K562 (cell line): Measurements from ENCODE around the gene U2SURP. TPM values are rescaled to one million over a fixed set of nuclear protein-coding genes. Genes with fewer than 3 reads are reported as not detected.

Experiments
- ATAC-seq: fragments of 200-7000 bp; cut with Tn5 transposase; 3 replicates; pipeline ENCODE4 v1.9.1; 2020; ENCODE audit warnings: moderate library complexity
- BruUV-seq: library from RNA; stranded (reverse); fragments of 400-500 nt; replicated peaks from 2 replicates; lab custom pipeline; 2021; lab: Mats Ljungman, UMichigan
- CTCF ChIA-PET: fragments of 300-600 bp; formaldehyde crosslinking; extraction: SDS; loops from one replicate; lab custom pipeline; 2021; ENCODE audit warnings: low intra/inter-chr PET ratio; lab: Yijun Ruan, JAX
- POLR2A ChIA-PET: fragments of 300-600, 350-650 bp; sonication (Branson Sonifier 250); formaldehyde crosslinking; extraction: SDS; loops from one replicate; lab custom pipeline; 2021; ENCODE audit warnings: antibody characterized with exemption, inconsistent platforms; lab: Yijun Ruan, JAX
- DNase-seq, 4 experiments: peaks; one replicate each; pipeline versions ENCODE4 v3.0.0 to v3.0.0-alpha.2; 2011 to 2018; ENCODE audit warnings: low spot score in 3 of 4, mixed read lengths in 3 of 4; ENCODE audit errors: extremely low read depth in 1 of 4
- FAIRE-seq: peaks from 2 replicates; lab custom pipeline; 2011; peaks lifted over from hg19 to GRCh38; lab: Jason Lieb, UNC
- H2AFZ ChIP-seq: 2 replicates; pipeline ENCODE4 v1.6.0; 2011; ENCODE audit warnings: low read depth, low read length, control low read depth, inconsistent platforms
- H3K27ac ChIP-seq: fragments of 200-600 bp; 3 replicates; pipeline ENCODE4 v1.8.0; 2011; ENCODE audit warnings: low read depth, mild to moderate bottlenecking, control low read depth, inconsistent platforms, low read length, moderate library complexity, mixed read lengths; ENCODE audit errors: extremely low read depth
- H3K27me3 ChIP-seq, 2 experiments: fragments of 300-600 bp in 1 of 2; 2 replicates in 1 of 2; 3 replicates in 1 of 2; pipeline versions ENCODE4 v1.6.0 to v1.8.0; 2011; ENCODE audit warnings: inconsistent platforms in 2 of 2, low read length in 2 of 2, mild to moderate bottlenecking in 1 of 2, mixed read lengths in 1 of 2, moderate library complexity in 1 of 2; ENCODE audit not compliant: control insufficient read depth in 2 of 2, insufficient read depth in 2 of 2
- H3K36me3 ChIP-seq: fragments of 300-600 bp; 3 replicates; pipeline ENCODE4 v1.8.0; 2011; ENCODE audit warnings: mild to moderate bottlenecking, low read length, inconsistent platforms; ENCODE audit not compliant: control insufficient read depth, insufficient read depth
- H3K4me1 ChIP-seq, 2 experiments: fragments of 200-600 bp in 1 of 2; replicated peaks in 1 of 2; 2 replicates in 1 of 2; 3 replicates in 1 of 2; pipeline versions ENCODE4 v1.5.1 to v1.8.0; 2011; ENCODE audit warnings: inconsistent platforms in 2 of 2, low read length in 2 of 2, mild to moderate bottlenecking in 1 of 2, mixed read lengths in 1 of 2, moderate library complexity in 1 of 2; ENCODE audit not compliant: control insufficient read depth in 2 of 2, insufficient read depth in 2 of 2
- H3K4me2 ChIP-seq: 2 replicates; pipeline ENCODE4 v1.6.1; 2011; ENCODE audit warnings: low read length, control low read depth, inconsistent platforms, mixed read lengths; ENCODE audit not compliant: insufficient read depth
- H3K4me3 ChIP-seq: fragments of 200-600 bp; sonication (generic), shearing (Covaris generic); 2 replicates; pipeline ENCODE4 v1.5.1; 2016; ENCODE audit warnings: control low read depth, inconsistent platforms
- H3K79me2 ChIP-seq: fragments of 200-600 bp; 3 replicates; pipeline ENCODE4 v1.8.0; 2011; ENCODE audit warnings: low read length, inconsistent platforms; ENCODE audit not compliant: control insufficient read depth, insufficient read depth
- H3K9ac ChIP-seq, 2 experiments: 2 replicates each; pipeline versions ENCODE4 v1.6.0 to v1.6.1; 2011; ENCODE audit warnings: low read depth in 2 of 2, low read length in 2 of 2, control low read depth in 1 of 2, inconsistent platforms in 1 of 2, mild to moderate bottlenecking in 1 of 2, mixed read lengths in 1 of 2; ENCODE audit not compliant: insufficient read depth in 1 of 2
- H3K9me1 ChIP-seq: one replicate; pipeline ENCODE4 v1.6.0; 2011; ENCODE audit warnings: inconsistent platforms, mild to moderate bottlenecking, low read length, moderate library complexity; ENCODE audit not compliant: control insufficient read depth, insufficient read depth
- H3K9me3 ChIP-seq: replicated peaks from 2 replicates; pipeline ENCODE4 v1.5.1; 2011; ENCODE audit warnings: low read depth, low read length, inconsistent platforms; ENCODE audit not compliant: control insufficient read depth, insufficient read depth
- H4K20me1 ChIP-seq: replicated peaks from 2 replicates; pipeline ENCODE4 v1.6.1; 2011; ENCODE audit warnings: low read length, inconsistent platforms, mixed read lengths; ENCODE audit not compliant: control insufficient read depth, insufficient read depth
- ATF4 ChIP-seq: fragments of 450-650 bp; formaldehyde crosslinking; IDR thresholded peaks from 2 replicates; pipeline ENCODE4 v1.4.0; 2022; ENCODE audit warnings: mild to moderate bottlenecking, moderate library complexity
- CEBPZ ChIP-seq: fragments of 150-350 bp; IDR thresholded peaks from 2 replicates; pipeline ENCODE4 v1.6.1; 2014; ENCODE audit warnings: low read depth, mild to moderate bottlenecking, low read length, borderline replicate concordance
- EHMT2 ChIP-seq: fragments of 450-650 bp; IDR thresholded peaks from 2 replicates; pipeline ENCODE4 v1.6.1; 2018; ENCODE audit warnings: antibody characterized with exemption
- KDM1A ChIP-seq, 2 experiments: fragments of 450-650 bp; IDR thresholded peaks; 2 replicates each; pipeline ENCODE4 v1.6.1; 2016; ENCODE audit warnings: mild to moderate bottlenecking in 2 of 2
- RBM25 ChIP-seq: fragments of 200-400 bp; formaldehyde crosslinking; IDR thresholded peaks from 2 replicates; pipeline ENCODE4 v1.6.1; 2018; ENCODE audit warnings: low read length, low read depth, moderate library complexity; ENCODE audit not compliant: severe bottlenecking
- TRIM25 ChIP-seq: fragments of 450-650 bp; IDR thresholded peaks from 2 replicates; pipeline ENCODE4 v1.7.0; 2016; ENCODE audit warnings: borderline replicate concordance
- ZBTB33 ChIP-seq: sonication (generic); formaldehyde crosslinking; IDR thresholded peaks from 2 replicates; pipeline ENCODE4 v1.8.1; 2023; ENCODE audit warnings: mild to moderate bottlenecking, missing genetic modification reagents
- ZC3H4 ChIP-seq: sonication (generic); formaldehyde crosslinking; IDR thresholded peaks from 2 replicates; pipeline ENCODE4 v1.9.0; 2021; ENCODE audit warnings: missing genetic modification reagents, borderline replicate concordance
- ZNF224 ChIP-seq: sonication (generic); formaldehyde crosslinking; IDR thresholded peaks from 2 replicates; pipeline ENCODE4 v1.8.0; 2022; ENCODE audit warnings: mild to moderate bottlenecking, missing genetic modification reagents
- ZNF655 ChIP-seq: fragments of 250-450 bp; sonication (Bioruptor Pico); IDR thresholded peaks from 2 replicates; pipeline ENCODE4 v1.5.0; 2021
- ZSCAN29 ChIP-seq: fragments of 450-650 bp; IDR thresholded peaks from 2 replicates; pipeline ENCODE4 v1.6.1; 2017
- WGBS: fragments of 100-300 bp; shearing (Covaris generic); methylation state at CpG from one replicate; pipeline ENCODE4 v1.1.6; 2016; ENCODE audit warnings: low coverage, mixed read lengths; ENCODE audit not compliant: insufficient coverage; ENCODE audit errors: missing lambda C conversion rate; 5-methylcytosine and 5-hydroxymethylcytosine counted together
- in situ Hi-C: fragments of 300-500 bp; cut with MboI; formaldehyde crosslinking; loops from 4 replicates; pipeline ENCODE4 v1.15.0; 2018; ENCODE audit warnings: inconsistent platforms, mixed read lengths
- intact Hi-C: fragments of 100-400 bp; cut with micrococcal nuclease; formaldehyde crosslinking; loops from 2 replicates; pipeline ENCODE4 v1.14.2; 2022
- polyA plus RNA-seq, 8 experiments: library from polyadenylated mRNA; depleted of rRNA in 4 of 8; stranded (reverse) in 5 of 8; unstranded in 3 of 8; fragments of >200 nt; fragmentation: Nextera tagmentation in 2 of 8; fragmentation: Illumina TruSeq in 1 of 8; extraction: Ambion mirVana in 2 of 8; extraction: Trizol in 1 of 8; gene quantifications; 2 replicates each; pipeline versions ENCODE4 v1.2.1 to v1.2.3, GENCODE V29; 2011 to 2014; ENCODE audit warnings: inconsistent platforms in 1 of 8, missing spikeins in 1 of 8
- total RNA-seq, 7 experiments: library from RNA; depleted of rRNA in 6 of 7; stranded (reverse); fragments of >200 nt in 6 of 7; fragmentation: Illumina TruSeq in 2 of 7; extraction: Trizol in 2 of 7; gene quantifications; 2 replicates each; pipeline versions ENCODE4 v1.2.1 to v1.2.3, GENCODE V29; 2011 to 2021; ENCODE audit warnings: low replicate concordance in 1 of 7

U2SURP gene
- total and polyA plus RNA-seq, 9 of the 15 experiments (the other 6 are each of a cell fraction or from before 2014, with no cell fraction given), result 128 to 322 (median 191) TPM

- H3K9me3 ChIP-seq, result peaks cover 8% of the 10 kb centered on the region
- no peaks in the 10 kb centered on the region for H4K20me1 ChIP-seq
- H3K27me3 ChIP-seq, result no peaks in the 10 kb centered on the region
- intact Hi-C loops, result no loop called here
- H3K79me2 ChIP-seq, result no peaks in the 10 kb centered on the region
- ChIA-PET CTCF (no interaction called here), POLR2A (no interaction called here)
- BruUV-seq, result no TSS peak
- ATAC-seq (no peak), FAIRE-seq (peak; percentile 56), DNase-seq (no peak)
- no peak overlapping the region for H3K4me3 ChIP-seq
- in situ Hi-C loops, result no loop called here
- H3K9me1 ChIP-seq, result no peaks in the 10 kb centered on the region
- H3K4me2 ChIP-seq, result no peak overlapping the region
- no peaks in the 10 kb centered on the region for H3K36me3 ChIP-seq
- 89% methylated on average over 9 of the region's 9 CpGs for WGBS
- no peak overlapping the region for H3K9ac ChIP-seq
- no peak overlapping the region for H3K27ac ChIP-seq
- peaks cover 4 to 14% of the 10 kb centered on the region in 2 experiments; a peak in 3 of 5 replicates for H3K4me1 ChIP-seq
- H2AFZ ChIP-seq, result 0 out of 2 replicates have a peak overlapping the region, but pooled peaks have one; percentile 35
- TF ChIP-seq RBM25 (no peak), TRIM25 (no peak), ZC3H4 (no peak), ATF4 (CRISPR knock-in tag) (no peak), EHMT2 (no peak), ZSCAN29 (no peak), ZNF655 (CRISPR knock-in tag) (no peak), KDM1A (IDR thresholded peaks at IDR 0.05) (peak; percentile 66 to 69; a peak in 3 of 4 replicates), CEBPZ (no peak), ZBTB33 (0 out of 2 replicates have a peak, but pooled peaks have one; percentile 12), ZNF224 (CRISPR knock-in tag) (no peak)
Measured at GRCh38 chr3:143090976-143091837, 89.8 kb downstream of the U2SURP start.
